MCF 10A (cell line): ENCODE results near the gene CASP3. TPM values are rescaled to one million over a fixed set of nuclear protein-coding genes. Genes with fewer than 3 reads are reported as not detected.
"Not testable (repeated sequence)": the region's sequence is repeated elsewhere in the genome, so short reads cannot be mapped to it uniquely, and the experiment has no call there.

ENCODE experiments used
- BruUV-seq: library from RNA; stranded (reverse); fragments of 400-500 nt; replicated peaks from 2 replicates; lab custom pipeline; 2021; lab: Mats Ljungman, UMichigan
- CTCF ChIA-PET: fragments of 300-600 bp; sonication (Branson Sonifier 250); formaldehyde crosslinking; extraction: SDS; loops from one replicate; lab custom pipeline; 2021; ENCODE audit warnings: antibody characterized with exemption, inconsistent platforms; lab: Yijun Ruan, JAX
- POLR2A ChIA-PET: fragments of 300-600, 350-650 bp; sonication (Branson Sonifier 250); formaldehyde crosslinking; extraction: SDS; loops from one replicate; lab custom pipeline; 2020; ENCODE audit warnings: antibody characterized with exemption, inconsistent platforms; lab: Yijun Ruan, JAX
- DNase-seq: peaks from one replicate; pipeline ENCODE4 v3.0.0-alpha.2; 2018; ENCODE audit not compliant: unreplicated experiment
- H3K27ac Mint-ChIP-seq: one replicate; pipeline ENCODE4 v1.8.0; 2022; ENCODE audit warnings: mild to moderate bottlenecking, low read depth, mixed read lengths; ENCODE audit not compliant: unreplicated experiment
- H3K27me3 Mint-ChIP-seq: one replicate; pipeline ENCODE4 v1.8.0; 2022; ENCODE audit warnings: mixed read lengths; ENCODE audit not compliant: insufficient read depth, unreplicated experiment
- H3K36me3 Mint-ChIP-seq: one replicate; pipeline ENCODE4 v1.8.0; 2022; ENCODE audit warnings: mild to moderate bottlenecking, moderate library complexity, mixed read lengths; ENCODE audit not compliant: insufficient read depth, unreplicated experiment
- H3K4me1 Mint-ChIP-seq: one replicate; pipeline ENCODE4 v1.8.0; 2022; ENCODE audit warnings: mixed read lengths; ENCODE audit not compliant: insufficient read depth, unreplicated experiment
- H3K4me3 Mint-ChIP-seq: one replicate; pipeline ENCODE4 v1.8.0; 2022; ENCODE audit warnings: mild to moderate bottlenecking, moderate library complexity, mixed read lengths; ENCODE audit not compliant: unreplicated experiment
- H3K9me3 Mint-ChIP-seq: one replicate; pipeline ENCODE4 v1.8.0; 2022; ENCODE audit warnings: mixed read lengths; ENCODE audit not compliant: unreplicated experiment
- CTCF ChIP-seq: fragments of 200-600 bp; IDR thresholded peaks from one replicate; pipeline ENCODE4 v1.8.0; 2022; ENCODE audit warnings: antibody characterized with exemption, mild to moderate bottlenecking; ENCODE audit not compliant: unreplicated experiment
- intact Hi-C: fragments of 100-400 bp; cut with micrococcal nuclease; formaldehyde crosslinking; loops from 2 replicates; pipeline ENCODE4 v1.14.1; 2022
- total RNA-seq: library from RNA; stranded (reverse); gene quantifications from 2 replicates; pipeline ENCODE4 v1.2.3, GENCODE V29; 2022

The CASP3 gene
- total RNA-seq, 1 experiment from 2014 or later: 27.4 TPM

DNA sequence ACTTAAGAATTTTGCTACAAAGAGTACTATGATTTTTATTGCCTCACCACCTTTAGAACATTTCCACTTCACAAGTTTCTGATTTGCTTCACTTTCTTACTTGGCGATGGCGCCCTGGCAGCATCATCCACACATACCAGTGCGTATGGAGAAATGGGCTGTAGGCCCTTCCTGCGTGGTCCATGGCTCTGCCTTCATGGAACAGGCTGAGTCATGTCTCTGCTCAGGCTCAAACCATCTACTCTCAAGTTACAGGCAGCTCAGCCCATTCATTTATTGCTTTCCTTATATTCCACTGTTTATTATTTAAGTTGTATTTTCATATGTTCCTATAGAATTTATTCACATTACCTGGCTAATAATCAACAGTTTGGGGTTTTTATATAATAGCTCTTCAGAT, 21.1 kb downstream of the CASP3 start:
- ChIA-PET CTCF (interaction anchor here (0.7 kb wide), 1 partner anchor 340 kb away, joined by 3 read pairs; no protein-coding TSS in a partner anchor), POLR2A (no interaction called here)
- Mint-ChIP-seq H3K4me1 (no peaks in the 10 kb centered on the region), H3K9me3 (no peaks in the 10 kb centered on the region), H3K36me3 (peaks cover 57% of the 10 kb centered on the region), H3K27me3 (no peaks in the 10 kb centered on the region), H3K27ac (no peak overlapping the region), H3K4me3 (no peak overlapping the region)
- no peak for TF ChIP-seq CTCF
- DNase-seq: no peak
- no TSS peak for BruUV-seq
- intact Hi-C loops: no loop called here

- H3K4me1 Mint-ChIP-seq, H3K4me3 Mint-ChIP-seq, H3K27me3 Mint-ChIP-seq, POLR2A ChIA-PET, intact Hi-C loops, DNase-seq, H3K9me3 Mint-ChIP-seq, CTCF ChIA-PET, BruUV-seq: not testable (repeated sequence)
- H3K36me3 Mint-ChIP-seq: peaks cover 48% of the 10 kb centered on the region
- peak overlapping the region; percentile 20 for H3K27ac Mint-ChIP-seq
Observed at GRCh38 chr4:184625783-184626596, 23.3 kb downstream of the CASP3 start.

- no peak overlapping the region for H3K4me3 Mint-ChIP-seq
- no TSS peak for BruUV-seq
- CTCF ChIA-PET: no interaction called here
- intact Hi-C loops: no loop called here
- H3K27ac Mint-ChIP-seq: peak overlapping the region; percentile 20
- H3K4me1 Mint-ChIP-seq: no peaks in the 10 kb centered on the region
- peaks cover 38% of the 10 kb centered on the region for H3K36me3 Mint-ChIP-seq
- POLR2A ChIA-PET: interaction anchor here (0.6 kb wide), 1 partner anchor 438 kb away, joined by 3 read pairs; no protein-coding TSS in a partner anchor
- no peak for DNase-seq
- H3K9me3 Mint-ChIP-seq: no peaks in the 10 kb centered on the region
- no peaks in the 10 kb centered on the region for H3K27me3 Mint-ChIP-seq
- TF ChIP-seq CTCF: no peak
Observed at GRCh38 chr4:184624972-184625554, 24.2 kb downstream of the CASP3 start.

DNA sequence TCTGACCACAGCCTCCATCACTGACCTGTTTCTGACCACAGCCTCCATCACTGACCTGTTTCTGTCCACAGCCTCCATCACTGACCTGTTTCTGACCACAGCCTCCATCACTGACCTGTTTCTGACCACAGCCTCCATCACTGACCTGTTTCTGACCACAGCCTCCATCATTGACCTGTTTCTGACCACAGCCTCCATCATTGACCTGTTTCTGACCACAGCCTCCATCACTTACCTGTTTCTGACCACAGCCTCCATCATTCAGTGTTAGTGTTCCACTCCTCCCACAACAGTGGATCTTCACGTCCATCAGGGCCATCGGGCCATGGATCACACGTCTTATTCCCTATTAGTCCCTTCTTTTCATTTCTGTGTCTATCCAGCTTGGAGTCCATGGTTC, 24.7 kb downstream of the CASP3 start:
- H3K4me1 Mint-ChIP-seq, BruUV-seq, H3K27me3 Mint-ChIP-seq, H3K4me3 Mint-ChIP-seq, H3K9me3 Mint-ChIP-seq, DNase-seq, CTCF ChIA-PET, H3K27ac Mint-ChIP-seq, intact Hi-C loops: not testable (repeated sequence)
- POLR2A ChIA-PET: interaction anchor here (0.6 kb wide), 1 partner anchor 439 kb away, joined by 3 read pairs; no protein-coding TSS in a partner anchor
- H3K36me3 Mint-ChIP-seq: peaks cover 33% of the 10 kb centered on the region

- Mint-ChIP-seq H3K9me3 (no peaks in the 10 kb centered on the region), H3K4me1 (no peaks in the 10 kb centered on the region), H3K27ac (no peak overlapping the region), H3K4me3 (no peak overlapping the region), H3K36me3 (peaks cover 13% of the 10 kb centered on the region), H3K27me3 (no peaks in the 10 kb centered on the region)
- DNase-seq: no peak
- no TSS peak for BruUV-seq
- no peak for TF ChIP-seq CTCF
- intact Hi-C loops: no loop called here
- ChIA-PET POLR2A (no interaction called here), CTCF (interaction anchor here (2.0 kb wide), 1 partner anchor 11 kb away, joined by 7 read pairs; no protein-coding TSS in a partner anchor)
Observed at GRCh38 chr4:184621518-184621917, 27.7 kb downstream of the CASP3 start.
